GM18858 (cell line): Measurements from ENCODE around the gene TACR1.
"Not testable (repeated sequence)": the region's sequence is repeated elsewhere in the genome, so short reads cannot be mapped to it uniquely, and the experiment has no call there.

Source experiments
- ATAC-seq: cut with Tn5 transposase; IDR thresholded peaks from one replicate; pipeline ENCODE4 v1.9.1; 2021; ENCODE audit not compliant: unreplicated experiment

Gene TACR1

GRCh38 chr2:75147884-75148283 is 51.4 kb downstream of the TACR1 start:
- ATAC-seq: not testable (repeated sequence)

GRCh38 chr2:75146606-75147332 is 52.6 kb downstream of the TACR1 start:
- ATAC-seq: no peak

- not testable (repeated sequence) for ATAC-seq
Measured at GRCh38 chr2:75146221-75146605, 53.1 kb downstream of the TACR1 start.

- no peak for ATAC-seq
Measured at GRCh38 chr2:75142081-75142480, 57.2 kb downstream of the TACR1 start.

GRCh38 chr2:75140288-75140687 is 59.0 kb downstream of the TACR1 start:
- ATAC-seq: no peak

- ATAC-seq: no peak
Measured at GRCh38 chr2:75139171-75139570, 60.1 kb downstream of the TACR1 start.

GRCh38 chr2:75138528-75138927 is 60.8 kb downstream of the TACR1 start:
- ATAC-seq: no peak

GRCh38 chr2:75135776-75136400 is 63.4 kb downstream of the TACR1 start:
- ATAC-seq: no peak

DNA sequence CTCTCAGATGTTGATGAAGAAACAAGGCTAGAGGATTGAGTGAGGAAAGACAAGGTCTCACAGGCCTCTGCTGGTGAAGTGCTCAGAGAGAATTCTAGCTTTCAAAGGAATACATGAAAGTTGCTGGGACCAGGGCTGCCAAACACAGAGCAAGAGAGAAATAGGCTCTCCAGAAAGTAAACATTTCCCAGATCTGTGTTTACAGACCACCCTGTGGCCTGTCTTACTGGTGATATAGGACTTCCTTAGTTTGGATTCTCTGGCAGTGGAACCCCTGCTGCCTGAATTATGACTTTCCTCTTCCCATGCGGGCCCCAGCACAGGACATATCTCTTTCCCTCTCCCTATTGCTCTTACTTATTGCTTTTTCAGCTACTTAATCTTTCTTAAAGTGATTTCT is 64.5 kb downstream of the TACR1 start:
- no peak for ATAC-seq

DNA sequence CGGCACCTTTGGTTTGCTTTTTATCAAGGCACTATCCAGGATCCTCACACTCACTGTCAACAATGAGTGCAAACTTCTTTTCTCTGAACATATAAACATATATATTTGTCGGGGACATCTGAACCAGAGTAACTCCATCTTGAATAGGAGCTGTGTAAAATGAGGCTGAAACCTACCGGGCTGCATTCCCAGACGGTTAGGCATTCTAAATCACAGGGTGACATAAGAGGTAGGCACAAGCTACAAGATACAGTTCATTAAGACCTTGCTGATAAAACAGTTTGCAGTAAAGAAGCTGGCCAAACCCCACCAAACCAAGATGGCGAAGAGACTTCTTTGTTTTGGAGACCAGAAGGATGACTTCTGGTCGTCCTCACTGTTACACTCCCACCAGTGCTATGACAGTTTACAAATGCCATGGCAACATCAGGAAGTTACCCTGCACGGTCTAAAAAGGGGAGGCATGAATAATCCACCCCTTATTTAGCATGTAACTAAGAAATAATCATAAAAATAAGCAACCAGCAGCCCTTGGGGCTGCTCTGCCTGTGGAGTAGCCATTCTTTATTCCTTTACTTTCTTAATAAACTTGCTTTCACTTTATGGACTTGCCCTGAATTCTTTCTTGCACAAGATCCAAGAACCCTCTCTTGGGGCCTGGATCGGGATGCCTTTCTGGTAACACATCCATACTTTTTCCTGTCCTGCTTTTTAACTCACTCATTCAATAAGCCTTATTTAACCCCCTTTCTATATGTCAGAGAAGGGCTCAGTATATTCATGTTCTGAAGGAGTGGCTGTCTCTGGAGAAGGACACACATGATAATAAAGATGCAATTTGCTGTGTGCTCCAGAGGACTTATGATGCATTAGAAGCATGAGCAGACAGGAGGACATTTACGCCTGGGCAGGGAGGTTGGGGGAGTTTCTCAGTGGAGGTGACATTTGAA is 65.4 kb downstream of the TACR1 start:
- ATAC-seq: no peak

DNA sequence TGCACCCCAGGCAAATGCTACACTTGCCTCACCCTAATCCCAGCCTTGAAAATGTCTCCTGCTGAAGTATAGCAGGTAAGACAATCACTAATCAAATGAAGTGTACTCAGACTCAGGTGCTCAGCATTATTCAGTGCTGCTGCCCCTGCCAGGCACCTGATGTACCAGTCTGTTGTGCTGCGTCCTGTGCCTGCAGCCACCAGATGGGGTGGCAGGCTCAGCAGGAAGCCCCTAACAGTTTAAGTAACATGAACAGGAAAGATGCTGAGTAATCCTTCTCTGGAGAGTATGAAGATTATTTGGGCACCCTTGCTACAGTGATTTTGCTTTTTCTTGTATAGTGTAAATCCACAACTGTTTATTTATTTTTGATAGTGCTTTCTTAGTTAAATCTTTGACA is 69.1 kb downstream of the TACR1 start:
- ATAC-seq: no peak

GRCh38 chr2:75123876-75124275 is 75.4 kb downstream of the TACR1 start:
- no peak for ATAC-seq

- ATAC-seq: no peak
Measured at GRCh38 chr2:75113231-75113869, 86.0 kb downstream of the TACR1 start.

GRCh38 chr2:75108937-75109482 is 90.3 kb downstream of the TACR1 start:
- no peak for ATAC-seq

GRCh38 chr2:75102011-75102410 is 97.3 kb downstream of the TACR1 start:
- no peak for ATAC-seq

GRCh38 chr2:75100801-75101151 is 98.5 kb downstream of the TACR1 start:
- ATAC-seq: no peak

- no peak for ATAC-seq
Measured at GRCh38 chr2:75100011-75100800, 99.1 kb downstream of the TACR1 start.

DNA sequence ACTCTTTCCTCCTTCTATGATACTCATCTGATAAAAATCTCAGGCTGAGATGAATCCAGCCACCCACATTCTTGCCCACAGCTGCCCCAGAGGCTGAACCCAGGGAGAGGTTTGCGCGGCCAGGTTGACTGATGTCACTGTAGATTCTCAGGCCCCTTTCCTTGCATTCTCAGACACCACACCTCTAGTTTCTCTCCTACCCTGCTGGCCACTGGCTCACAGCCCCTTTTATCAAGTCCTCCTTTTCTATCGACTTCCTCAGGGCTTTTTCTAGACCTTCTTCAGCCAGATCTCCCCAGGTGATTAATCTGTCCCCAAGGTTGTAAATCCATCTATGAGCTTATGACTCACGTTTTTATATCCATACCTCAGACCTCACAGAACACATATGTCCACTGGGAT is 99.8 kb downstream of the TACR1 start:
- ATAC-seq: no peak

DNA sequence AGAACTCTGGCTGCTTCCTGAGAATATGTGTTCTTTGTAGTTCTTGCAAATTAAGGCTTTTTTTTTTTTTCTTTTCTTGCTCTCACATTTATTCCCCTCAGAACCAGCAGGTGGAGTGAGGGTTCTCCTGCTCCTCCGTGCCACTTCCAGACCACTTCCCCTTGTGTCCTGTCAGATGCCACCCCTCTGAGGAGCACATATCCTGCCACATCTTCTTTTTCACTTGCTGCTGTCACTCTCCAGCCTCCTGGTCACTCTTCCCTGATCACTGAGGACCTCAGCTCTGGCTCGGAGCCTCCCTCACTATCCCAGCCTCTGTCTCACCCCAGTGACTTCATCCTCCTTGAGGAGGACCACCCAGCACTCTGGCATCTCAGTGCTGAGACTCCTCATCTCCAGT is 100.5 kb downstream of the TACR1 start:
- no peak for ATAC-seq

- ATAC-seq: no peak
Measured at GRCh38 chr2:75097831-75098230, 101.5 kb downstream of the TACR1 start.
